ENCODE measurements around the gene GK.

The GK gene

GRCh38 chrX:30654989-30655607 lies 1.9 kb downstream of the GK start:
- DNase-seq: no peak
- Histone ChIP-seq H3K4me2 (ENCODE audit: low read depth, low read length) (no peak overlapping the region), H3K27me3 (replicated peaks; ENCODE audit: insufficient read depth, low read length) (no peaks in the 10 kb centered on the region), H3K79me2 (ENCODE audit: low read length) (peaks cover 24% of the 10 kb centered on the region), H3F3A (ENCODE audit: insufficient read depth, low read length) (no peaks in the 10 kb centered on the region; the same call in 1 of the 2 replicates), H2AFZ (ENCODE audit: low read length) (no peak overlapping the region), H3K36me3 (replicated peaks; ENCODE audit: insufficient read depth, low read length) (no peaks in the 10 kb centered on the region), H3K9ac (ENCODE audit: low read length) (no peak overlapping the region), H3K27ac (ENCODE audit: low read length) (no peak overlapping the region), H3K9me3 (replicated peaks; ENCODE audit: insufficient read depth, low read length) (no peaks in the 10 kb centered on the region), H3K4me3 (ENCODE audit: low read length) (no peak overlapping the region), H4K20me1 (ENCODE audit: insufficient read depth, low read length) (no peaks in the 10 kb centered on the region), H3K4me1 (ENCODE audit: low read length) (0 out of 2 replicates have a peak, but pooled peaks cover 2% of the 10 kb centered on the region), H3K9me2 (replicated peaks; ENCODE audit: insufficient read depth, low read length) (no peaks in the 10 kb centered on the region)
- no peak for TF ChIP-seq EZH2phosphoT487 (IDR thresholded peaks at IDR 0.05; ENCODE audit: low read length)
- no peak for TF ChIP-seq CTCF (IDR thresholded peaks at IDR 0.05; ENCODE audit: low read length)
- TF ChIP-seq EZH2 (optimal IDR thresholded peaks at IDR 0.05; ENCODE audit: low read depth, low read length): no peak

- Histone ChIP-seq H3K27ac (ENCODE audit: low read length) (no peak overlapping the region), H3K9me2 (replicated peaks; ENCODE audit: insufficient read depth, low read length) (no peaks in the 10 kb centered on the region), H3K4me1 (ENCODE audit: low read length) (no peaks in the 10 kb centered on the region), H2AFZ (ENCODE audit: low read length) (no peak overlapping the region), H3K27me3 (replicated peaks; ENCODE audit: insufficient read depth, low read length) (no peaks in the 10 kb centered on the region), H3F3A (ENCODE audit: insufficient read depth, low read length) (no peaks in the 10 kb centered on the region; the same call in 1 of the 2 replicates), H3K4me2 (ENCODE audit: low read depth, low read length) (no peak overlapping the region), H3K9me3 (replicated peaks; ENCODE audit: insufficient read depth, low read length) (no peaks in the 10 kb centered on the region), H4K20me1 (ENCODE audit: insufficient read depth, low read length) (no peaks in the 10 kb centered on the region), H3K36me3 (replicated peaks; ENCODE audit: insufficient read depth, low read length) (no peaks in the 10 kb centered on the region), H3K79me2 (ENCODE audit: low read length) (peaks cover 24% of the 10 kb centered on the region), H3K4me3 (ENCODE audit: low read length) (no peak overlapping the region), H3K9ac (ENCODE audit: low read length) (no peak overlapping the region)
- TF ChIP-seq EZH2 (optimal IDR thresholded peaks at IDR 0.05; ENCODE audit: low read depth, low read length) (no peak), EZH2phosphoT487 (IDR thresholded peaks at IDR 0.05; ENCODE audit: low read length) (no peak), CTCF (IDR thresholded peaks at IDR 0.05; ENCODE audit: low read length) (no peak)
- no peak for DNase-seq
Measured at GRCh38 chrX:30655991-30656390, 2.8 kb downstream of the GK start.

GRCh38 chrX:30657196-30658161 lies 4.3 kb downstream of the GK start:
- no peak overlapping the region for H3K4me3 ChIP-seq (ENCODE audit: low read length)
- no peaks in the 10 kb centered on the region for H4K20me1 ChIP-seq (ENCODE audit: insufficient read depth, low read length)
- H3K9me3 ChIP-seq (replicated peaks; ENCODE audit: insufficient read depth, low read length): no peaks in the 10 kb centered on the region
- TF ChIP-seq CTCF (IDR thresholded peaks at IDR 0.05; ENCODE audit: low read length): no peak
- no peak for TF ChIP-seq EZH2phosphoT487 (IDR thresholded peaks at IDR 0.05; ENCODE audit: low read length)
- TF ChIP-seq EZH2 (optimal IDR thresholded peaks at IDR 0.05; ENCODE audit: low read depth, low read length): no peak
- H3F3A ChIP-seq (ENCODE audit: insufficient read depth, low read length): no peaks in the 10 kb centered on the region; the same call in 1 of the 2 replicates
- peaks cover 24% of the 10 kb centered on the region for H3K79me2 ChIP-seq (ENCODE audit: low read length)
- H3K36me3 ChIP-seq (replicated peaks; ENCODE audit: insufficient read depth, low read length): no peaks in the 10 kb centered on the region
- no peaks in the 10 kb centered on the region for H3K27me3 ChIP-seq (replicated peaks; ENCODE audit: insufficient read depth, low read length)
- H3K9ac ChIP-seq (ENCODE audit: low read length): no peak overlapping the region
- H3K9me2 ChIP-seq (replicated peaks; ENCODE audit: insufficient read depth, low read length): no peaks in the 10 kb centered on the region
- no peak overlapping the region for H3K4me2 ChIP-seq (ENCODE audit: low read depth, low read length)
- DNase-seq: no peak
- H2AFZ ChIP-seq (ENCODE audit: low read length): no peak overlapping the region
- no peaks in the 10 kb centered on the region for H3K4me1 ChIP-seq (ENCODE audit: low read length)
- no peak overlapping the region for H3K27ac ChIP-seq (ENCODE audit: low read length)
